HG02870 (cell line): Measurements from ENCODE around the gene SLC13A2.
A peak's percentile ranks its signal among the peaks of the same experiment; 100 is the strongest.
"Not testable (repeated sequence)": the region's sequence is repeated elsewhere in the genome, so short reads cannot be mapped to it uniquely, and the experiment has no call there.

Source experiments
- ATAC-seq: cut with Tn5 transposase; IDR thresholded peaks from one replicate; pipeline ENCODE4 v1.9.1; 2021; ENCODE audit warnings: mild to moderate bottlenecking, moderate library complexity; ENCODE audit not compliant: unreplicated experiment

Gene SLC13A2

GRCh38 chr17:28473542-28473941 lies at the start of gene SLC13A2:
SLC13A2 (plus strand) TSS chr17:28473644; CDS start chr17:28473713, 69 bp downstream.
- no peak for ATAC-seq

- no peak for ATAC-seq
Measured at GRCh38 chr17:28425206-28425605, 48.2 kb upstream of the SLC13A2 start.

GRCh38 chr17:28426081-28426519 lies 47.3 kb upstream of the SLC13A2 start:
- no peak for ATAC-seq

GRCh38 chr17:28427371-28427770 lies 46.1 kb upstream of the SLC13A2 start:
- ATAC-seq, result no peak

- ATAC-seq, result not testable (repeated sequence)
Measured at GRCh38 chr17:28427982-28428381, 45.5 kb upstream of the SLC13A2 start.

- ATAC-seq, result no peak
Measured at GRCh38 chr17:28433721-28434120, 39.7 kb upstream of the SLC13A2 start.

- not testable (repeated sequence) for ATAC-seq
Measured at GRCh38 chr17:28434326-28434725, 39.1 kb upstream of the SLC13A2 start.

GRCh38 chr17:28443901-28444638 lies 29.4 kb upstream of the SLC13A2 start:
- no peak for ATAC-seq

- ATAC-seq, result no peak
Measured at GRCh38 chr17:28446716-28447395, 26.6 kb upstream of the SLC13A2 start.

- ATAC-seq, result no peak
Measured at GRCh38 chr17:28447396-28447760, 26.1 kb upstream of the SLC13A2 start.

GRCh38 chr17:28449859-28450258 lies 23.6 kb upstream of the SLC13A2 start:
- no peak for ATAC-seq

GRCh38 chr17:28457890-28458289 lies 15.6 kb upstream of the SLC13A2 start:
- no peak for ATAC-seq

- ATAC-seq, result not testable (repeated sequence)
Measured at GRCh38 chr17:28458881-28459280, 14.6 kb upstream of the SLC13A2 start.

GRCh38 chr17:28460901-28461300 lies 12.5 kb upstream of the SLC13A2 start:
- ATAC-seq, result no peak

GRCh38 chr17:28466001-28466400 lies 7.4 kb upstream of the SLC13A2 start:
- ATAC-seq, result no peak

- ATAC-seq, result no peak
Measured at GRCh38 chr17:28466521-28467048, 6.9 kb upstream of the SLC13A2 start.

GRCh38 chr17:28467456-28468025 lies 5.9 kb upstream of the SLC13A2 start:
- no peak for ATAC-seq

GRCh38 chr17:28468033-28468735 lies 5.3 kb upstream of the SLC13A2 start:
- not testable (repeated sequence) for ATAC-seq

GRCh38 chr17:28468781-28469180 lies 4.7 kb upstream of the SLC13A2 start:
- peak; percentile 82 for ATAC-seq

GRCh38 chr17:28469376-28469775 lies 4.1 kb upstream of the SLC13A2 start:
- no peak for ATAC-seq

- ATAC-seq, result no peak
Measured at GRCh38 chr17:28470266-28470913, 3.1 kb upstream of the SLC13A2 start.
